TTC549 (cell line): ENCODE measurements around the gene AQP7.
"Not testable (repeated sequence)": the region's sequence is repeated elsewhere in the genome, so short reads cannot be mapped to it uniquely, and the experiment has no call there.

Experiments used
- FAIRE-seq: peaks from 2 replicates; lab custom pipeline; 2012; peaks lifted over from hg19 to GRCh38; lab: Jason Lieb, UNC

Gene AQP7

GRCh38 chr9:33393986-33394385 lies 8.4 kb downstream of the AQP7 start:
- not testable (repeated sequence) for FAIRE-seq

GRCh38 chr9:33393581-33393980 lies 8.8 kb downstream of the AQP7 start:
- no peak for FAIRE-seq

- FAIRE-seq: not testable (repeated sequence)
Measured at GRCh38 chr9:33392591-33393021, 9.8 kb downstream of the AQP7 start.

GRCh38 chr9:33391111-33391771 lies 11.1 kb downstream of the AQP7 start:
- FAIRE-seq: not testable (repeated sequence)

GRCh38 chr9:33388110-33388994 lies 14.0 kb downstream of the AQP7 start:
- FAIRE-seq: no peak

GRCh38 chr9:33386998-33387397 lies 15.4 kb downstream of the AQP7 start:
- not testable (repeated sequence) for FAIRE-seq

GRCh38 chr9:33386641-33386996 lies 15.7 kb downstream of the AQP7 start:
- not testable (repeated sequence) for FAIRE-seq

GRCh38 chr9:33385979-33386640 lies 16.3 kb downstream of the AQP7 start:
- not testable (repeated sequence) for FAIRE-seq

- not testable (repeated sequence) for FAIRE-seq
Measured at GRCh38 chr9:33385536-33385935, 16.8 kb downstream of the AQP7 start.

- FAIRE-seq: not testable (repeated sequence)
Measured at GRCh38 chr9:33383396-33383795, 19.0 kb downstream of the AQP7 start.

GRCh38 chr9:33382397-33382796 lies 20.0 kb downstream of the AQP7 start:
- not testable (repeated sequence) for FAIRE-seq

GRCh38 chr9:33381231-33381791 lies 21.1 kb downstream of the AQP7 start:
- no peak for FAIRE-seq

- FAIRE-seq: no peak
Measured at GRCh38 chr9:33380390-33381094, 21.8 kb downstream of the AQP7 start.

- FAIRE-seq: no peak
Measured at GRCh38 chr9:33379666-33380389, 22.5 kb downstream of the AQP7 start.

- FAIRE-seq: no peak
Measured at GRCh38 chr9:33378121-33378795, 24.1 kb downstream of the AQP7 start.

- FAIRE-seq: no peak
Measured at GRCh38 chr9:33377089-33377715, 25.2 kb downstream of the AQP7 start.

GRCh38 chr9:33375841-33376321 lies 26.5 kb downstream of the AQP7 start:
- no peak for FAIRE-seq

GRCh38 chr9:33375238-33375840 lies 27.0 kb downstream of the AQP7 start:
- FAIRE-seq: no peak

- FAIRE-seq: peak; percentile 59
Measured at GRCh38 chr9:33374634-33375237, 27.6 kb downstream of the AQP7 start.
